Ovary (tissue), 3 donors: ENCODE results near the gene HBEGF.

ENCODE experiments used
- CTCF ChIP-seq, 3 donors: fragments of 450-650 bp in 2 of 3; fragments of 200-600 bp in 1 of 3; IDR thresholded peaks; one replicate each; pipeline versions ENCODE4 v1.5.1 to v1.8.0; 2016 to 2022; ENCODE audit warnings: antibody characterized with exemption in 3 of 3, mild to moderate bottlenecking in 1 of 3
- POLR2A ChIP-seq: fragments of 450-650 bp; IDR thresholded peaks from one replicate; pipeline ENCODE4 v1.6.1; 2017; ENCODE audit warnings: antibody characterized with exemption, mild to moderate bottlenecking, moderate library complexity
- donor health status: DM: no; HTN: no; CAD: no.

GRCh38 chr5:140297283-140297682 is 49.1 kb downstream of the HBEGF start:
- TF ChIP-seq CTCF (IDR thresholded peaks at IDR 0.05) = no peak
- no peak for TF ChIP-seq POLR2A
